T-helper 1 cell treated with Interleukin-12 subunit alpha and Interleukin-12 subunit beta and Interleukin-4 antibody, amounts not matched to agents 30 ng/mL and 1 ng/mL, for 36 hours (primary cell): ENCODE data around the gene TMEM131L. TPM values are rescaled to one million over a fixed set of nuclear protein-coding genes. Genes with fewer than 3 reads are reported as not detected.
"Not testable (repeated sequence)": the region's sequence is repeated elsewhere in the genome, so short reads cannot be mapped to it uniquely, and the experiment has no call there.

Source experiments
- intact Hi-C: fragments of 100-400 bp; cut with micrococcal nuclease; formaldehyde crosslinking; loops from one replicate; pipeline ENCODE4 v1.15.1; 2024
- total RNA-seq: library from RNA; stranded (reverse); gene quantifications from 2 replicates; pipeline ENCODE4 v1.2.3, GENCODE V29; 2022

Gene TMEM131L
- total RNA-seq, 1 donor from 2014 or later = 35.0 TPM

GRCh38 chr4:153497988-153498967, 32.1 kb downstream of the TMEM131L start:
- intact Hi-C loops = loop anchor here (1.0 to 2.0 kb wide), 7 partner anchors 10 to 153 kb away; partner anchors contain the start of gene TMEM131L

GRCh38 chr4:153499005-153499404, 32.8 kb downstream of the TMEM131L start:
- intact Hi-C loops = no loop called here

- intact Hi-C loops = no loop called here
Measured at GRCh38 chr4:153501578-153501977, 35.4 kb downstream of the TMEM131L start.

- intact Hi-C loops = no loop called here
Measured at GRCh38 chr4:153502584-153502983, 36.4 kb downstream of the TMEM131L start.

- intact Hi-C loops = no loop called here
Measured at GRCh38 chr4:153506341-153507309, 40.5 kb downstream of the TMEM131L start.

GRCh38 chr4:153507310-153508073, 41.3 kb downstream of the TMEM131L start:
- intact Hi-C loops = no loop called here

GRCh38 chr4:153509212-153509611, 43.1 kb downstream of the TMEM131L start:
- intact Hi-C loops = not testable (repeated sequence)

- intact Hi-C loops = no loop called here
Measured at GRCh38 chr4:153509724-153510123, 43.6 kb downstream of the TMEM131L start.

GRCh38 chr4:153510252-153511001, 44.3 kb downstream of the TMEM131L start:
- intact Hi-C loops = no loop called here

- intact Hi-C loops = no loop called here
Measured at GRCh38 chr4:153511104-153511503, 44.9 kb downstream of the TMEM131L start.

- intact Hi-C loops = no loop called here
Measured at GRCh38 chr4:153512162-153512852, 46.1 kb downstream of the TMEM131L start.

- intact Hi-C loops = no loop called here
Measured at GRCh38 chr4:153512952-153513500, 46.9 kb downstream of the TMEM131L start.

- intact Hi-C loops = no loop called here
Measured at GRCh38 chr4:153513596-153513995, 47.4 kb downstream of the TMEM131L start.

- intact Hi-C loops = no loop called here
Measured at GRCh38 chr4:153514001-153514526, 47.9 kb downstream of the TMEM131L start.

- intact Hi-C loops = no loop called here
Measured at GRCh38 chr4:153514688-153515426, 48.7 kb downstream of the TMEM131L start.

- intact Hi-C loops = no loop called here
Measured at GRCh38 chr4:153517159-153517558, 51.0 kb downstream of the TMEM131L start.

- intact Hi-C loops = no loop called here
Measured at GRCh38 chr4:153518001-153518400, 51.8 kb downstream of the TMEM131L start.
